ENCODE measurements around the gene KRTAP5-1.

Gene KRTAP5-1

GRCh38 chr11:1572197-1573076, 12.6 kb downstream of the KRTAP5-1 start, which contains the start of gene DUSP8:
TSS of gene DUSP8 (minus strand) at chr11:1572271. CDS start at chr11:1565826, 6,445 bp downstream.
- peak; percentile 78 to 86 (median 83) for DNase-seq (ENCODE audit: low read depth in 3 of 3)

- no peak for DNase-seq (ENCODE audit: low read depth in 3 of 3)
Observed at GRCh38 chr11:1571760-1572196, 13.3 kb downstream of the KRTAP5-1 start.

GRCh38 chr11:1570896-1571759, 14.0 kb downstream of the KRTAP5-1 start:
- DNase-seq (ENCODE audit: low read depth in 3 of 3), result no peak

- DNase-seq (ENCODE audit: low read depth in 3 of 3), result no peak
Observed at GRCh38 chr11:1570531-1570895, 14.6 kb downstream of the KRTAP5-1 start.

GRCh38 chr11:1570001-1570453, 15.1 kb downstream of the KRTAP5-1 start:
- DNase-seq (ENCODE audit: low read depth in 3 of 3), result no peak

- DNase-seq (ENCODE audit: low read depth in 3 of 3), result no peak
Observed at GRCh38 chr11:1569251-1569780, 15.8 kb downstream of the KRTAP5-1 start.

GRCh38 chr11:1568441-1568911, 16.6 kb downstream of the KRTAP5-1 start:
- DNase-seq (ENCODE audit: low read depth in 3 of 3), result no peak

GRCh38 chr11:1567721-1568100, 17.4 kb downstream of the KRTAP5-1 start:
- DNase-seq (ENCODE audit: low read depth in 3 of 3), result no peak

- no peak for DNase-seq (ENCODE audit: low read depth in 3 of 3)
Observed at GRCh38 chr11:1567052-1567720, 17.9 kb downstream of the KRTAP5-1 start.

- DNase-seq (ENCODE audit: low read depth in 3 of 3), result no peak
Observed at GRCh38 chr11:1566381-1567051, 18.6 kb downstream of the KRTAP5-1 start.

- no peak for DNase-seq (ENCODE audit: low read depth in 3 of 3)
Observed at GRCh38 chr11:1565904-1566247, 19.2 kb downstream of the KRTAP5-1 start.

- no peak for DNase-seq (ENCODE audit: low read depth in 3 of 3)
Observed at GRCh38 chr11:1565173-1565903, 19.7 kb downstream of the KRTAP5-1 start.

- no peak for DNase-seq (ENCODE audit: low read depth in 3 of 3)
Observed at GRCh38 chr11:1564535-1565172, 20.4 kb downstream of the KRTAP5-1 start.

- no peak for DNase-seq (ENCODE audit: low read depth in 3 of 3)
Observed at GRCh38 chr11:1563697-1564534, 21.2 kb downstream of the KRTAP5-1 start.

- no peak for DNase-seq (ENCODE audit: low read depth in 3 of 3)
Observed at GRCh38 chr11:1563149-1563638, 21.9 kb downstream of the KRTAP5-1 start.

GRCh38 chr11:1562469-1563148, 22.5 kb downstream of the KRTAP5-1 start:
- no peak for DNase-seq (ENCODE audit: low read depth in 3 of 3)

- DNase-seq (ENCODE audit: low read depth in 3 of 3), result no peak
Observed at GRCh38 chr11:1561955-1562354, 23.1 kb downstream of the KRTAP5-1 start.

GRCh38 chr11:1561266-1561665, 23.8 kb downstream of the KRTAP5-1 start:
- no peak for DNase-seq (ENCODE audit: low read depth in 3 of 3)
